OCI-LY1 (cell line): ENCODE measurements around the gene ANKS1A.

Experiments
- H2AFZ ChIP-seq: fragments of 200-600 bp; sonication (generic), shearing (Covaris generic); 2 replicates; pipeline ENCODE4 v1.6.0; 2014; ENCODE audit warnings: antibody characterized with exemption, mild to moderate bottlenecking, low read length
- H3F3A ChIP-seq: fragments of 200-600 bp; sonication (generic), shearing (Covaris generic); 2 replicates; pipeline ENCODE4 v1.6.0; 2014; ENCODE audit warnings: mild to moderate bottlenecking, antibody characterized with exemption, low read length, moderate library complexity; ENCODE audit not compliant: insufficient read depth
- H3K27ac ChIP-seq: fragments of 200-600 bp; sonication (generic); 2 replicates; pipeline ENCODE4 v1.5.1; 2014; ENCODE audit warnings: low read length, mixed run types, mild to moderate bottlenecking, low read depth; ENCODE audit not compliant: poor library complexity, severe bottlenecking
- H3K27me3 ChIP-seq: fragments of 200-600 bp; sonication (generic); 2 replicates; pipeline ENCODE4 v1.6.0; 2014; ENCODE audit warnings: antibody characterized with exemption, mild to moderate bottlenecking, low read length, moderate library complexity; ENCODE audit not compliant: insufficient read depth
- H3K36me3 ChIP-seq: fragments of 200-600 bp; sonication (generic); 2 replicates; pipeline ENCODE4 v1.6.1; 2014; ENCODE audit warnings: mild to moderate bottlenecking, antibody characterized with exemption, low read length, moderate library complexity, mixed read lengths; ENCODE audit not compliant: insufficient read depth
- H3K4me1 ChIP-seq: fragments of 200-600 bp; sonication (generic); 2 replicates; pipeline ENCODE4 v1.5.1; 2014; ENCODE audit warnings: mild to moderate bottlenecking, low read length, moderate library complexity; ENCODE audit not compliant: insufficient read depth, severe bottlenecking
- H3K4me2 ChIP-seq: fragments of 200-600 bp; sonication (generic), shearing (Covaris generic); 2 replicates; pipeline ENCODE4 v1.6.1; 2014; ENCODE audit warnings: low read length
- H3K4me3 ChIP-seq: fragments of 200-600 bp; sonication (generic); 2 replicates; pipeline ENCODE4 v1.5.1; 2014; ENCODE audit warnings: low read length, low read depth, mild to moderate bottlenecking, mixed read lengths; ENCODE audit not compliant: poor library complexity, severe bottlenecking
- H3K79me2 ChIP-seq: fragments of 200-600 bp; shearing (Covaris generic); 2 replicates; pipeline ENCODE4 v1.6.1; 2016; ENCODE audit warnings: mixed run types, low read length, mixed read lengths; ENCODE audit not compliant: insufficient read depth
- H3K9ac ChIP-seq: fragments of 200-600 bp; sonication (generic), shearing (Covaris generic); 2 replicates; pipeline ENCODE4 v1.6.1; 2014; ENCODE audit warnings: mild to moderate bottlenecking, low read length, mixed read lengths
- H3K9me2 ChIP-seq: fragments of 200-600 bp; sonication (generic), shearing (Covaris generic); 2 replicates; pipeline ENCODE4 v1.6.1; 2014; ENCODE audit warnings: low read depth, mild to moderate bottlenecking, low read length, mixed read lengths
- H3K9me3 ChIP-seq: fragments of 200-600 bp; shearing (Covaris generic); 2 replicates; pipeline ENCODE4 v1.6.1; 2014; ENCODE audit warnings: low read length, mixed read lengths
- H4K20me1 ChIP-seq: fragments of 200-600 bp; sonication (generic), shearing (Covaris generic); 2 replicates; pipeline ENCODE4 v1.6.0; 2016; ENCODE audit warnings: mild to moderate bottlenecking, low read length; ENCODE audit not compliant: insufficient read depth
- EZH2 ChIP-seq: fragments of 200-600 bp; sonication (generic), shearing (Covaris generic); IDR thresholded peaks from 2 replicates; pipeline ENCODE4 v1.8.0; 2017; ENCODE audit warnings: borderline replicate concordance, mixed run types, mild to moderate bottlenecking, antibody characterized with exemption, low read length, moderate library complexity, mixed read lengths
- TF ChIP-seq, protein P1 (sequence below): fragments of 200-600 bp; sonication (generic), shearing (Covaris generic); IDR thresholded peaks from 2 replicates; pipeline ENCODE4 v1.5.1; 2017; ENCODE audit warnings: mild to moderate bottlenecking, antibody characterized with exemption, low read length, moderate library complexity, mixed read lengths

ANKS1A gene

DNA sequence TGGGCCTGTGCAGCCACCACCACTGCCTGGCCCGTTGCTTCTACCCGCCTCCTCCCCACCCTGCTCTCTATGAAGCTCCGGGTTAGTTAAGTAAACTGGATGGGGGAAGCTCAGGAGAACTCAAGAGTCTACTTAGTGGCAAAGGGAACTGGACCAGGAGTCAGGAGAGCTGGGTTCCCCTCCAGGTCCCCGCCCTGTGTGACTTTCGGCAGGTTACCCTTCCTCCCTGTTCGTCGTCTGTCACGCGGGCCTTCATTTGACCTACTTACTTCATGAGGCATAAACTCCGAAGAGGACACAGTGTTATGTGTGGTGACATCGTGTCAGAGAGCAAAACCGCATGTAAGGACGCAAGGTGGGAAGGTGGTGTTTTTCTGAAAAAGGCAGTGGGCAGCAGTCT lies 176.8 kb downstream of the ANKS1A start:
- no peak overlapping the region for H3K4me3 ChIP-seq
- no peaks in the 10 kb centered on the region for H3K9me2 ChIP-seq
- no peak overlapping the region for H3K4me2 ChIP-seq
- H3K4me1 ChIP-seq: peaks cover 9% of the 10 kb centered on the region
- H3K9me3 ChIP-seq: no peaks in the 10 kb centered on the region
- no peaks in the 10 kb centered on the region for H3K27me3 ChIP-seq
- no peaks in the 10 kb centered on the region for H3K79me2 ChIP-seq
- H2AFZ ChIP-seq: no peak overlapping the region
- TF ChIP-seq, protein P1, sequence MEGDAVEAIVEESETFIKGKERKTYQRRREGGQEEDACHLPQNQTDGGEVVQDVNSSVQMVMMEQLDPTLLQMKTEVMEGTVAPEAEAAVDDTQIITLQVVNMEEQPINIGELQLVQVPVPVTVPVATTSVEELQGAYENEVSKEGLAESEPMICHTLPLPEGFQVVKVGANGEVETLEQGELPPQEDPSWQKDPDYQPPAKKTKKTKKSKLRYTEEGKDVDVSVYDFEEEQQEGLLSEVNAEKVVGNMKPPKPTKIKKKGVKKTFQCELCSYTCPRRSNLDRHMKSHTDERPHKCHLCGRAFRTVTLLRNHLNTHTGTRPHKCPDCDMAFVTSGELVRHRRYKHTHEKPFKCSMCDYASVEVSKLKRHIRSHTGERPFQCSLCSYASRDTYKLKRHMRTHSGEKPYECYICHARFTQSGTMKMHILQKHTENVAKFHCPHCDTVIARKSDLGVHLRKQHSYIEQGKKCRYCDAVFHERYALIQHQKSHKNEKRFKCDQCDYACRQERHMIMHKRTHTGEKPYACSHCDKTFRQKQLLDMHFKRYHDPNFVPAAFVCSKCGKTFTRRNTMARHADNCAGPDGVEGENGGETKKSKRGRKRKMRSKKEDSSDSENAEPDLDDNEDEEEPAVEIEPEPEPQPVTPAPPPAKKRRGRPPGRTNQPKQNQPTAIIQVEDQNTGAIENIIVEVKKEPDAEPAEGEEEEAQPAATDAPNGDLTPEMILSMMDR: no peak
- TF ChIP-seq EZH2: no peak
- peaks cover 3% of the 10 kb centered on the region; the same call in 1 of the 2 replicates for H3K36me3 ChIP-seq
- H3F3A ChIP-seq: no peaks in the 10 kb centered on the region
- H3K27ac ChIP-seq: no peak overlapping the region
- no peak overlapping the region for H3K9ac ChIP-seq
- no peaks in the 10 kb centered on the region for H4K20me1 ChIP-seq

GRCh38 chr6:35067234-35067633 lies 178.2 kb downstream of the ANKS1A start:
- H3K9me3 ChIP-seq: no peaks in the 10 kb centered on the region
- no peak overlapping the region for H3K9ac ChIP-seq
- H3K4me1 ChIP-seq: peaks cover 9% of the 10 kb centered on the region
- no peak overlapping the region for H3K27ac ChIP-seq
- H4K20me1 ChIP-seq: no peaks in the 10 kb centered on the region
- no peak overlapping the region for H2AFZ ChIP-seq
- H3K27me3 ChIP-seq: no peaks in the 10 kb centered on the region
- no peaks in the 10 kb centered on the region for H3K9me2 ChIP-seq
- no peak overlapping the region for H3K4me2 ChIP-seq
- no peaks in the 10 kb centered on the region for H3K36me3 ChIP-seq
- H3F3A ChIP-seq: no peaks in the 10 kb centered on the region
- H3K4me3 ChIP-seq: no peak overlapping the region
- H3K79me2 ChIP-seq: no peaks in the 10 kb centered on the region
- TF ChIP-seq, protein P1: no peak
- no peak for TF ChIP-seq EZH2

GRCh38 chr6:35068206-35068605 lies 179.2 kb downstream of the ANKS1A start:
- no peak overlapping the region for H3K4me2 ChIP-seq
- no peaks in the 10 kb centered on the region for H3K9me2 ChIP-seq
- H2AFZ ChIP-seq: no peak overlapping the region
- H3K36me3 ChIP-seq: no peaks in the 10 kb centered on the region; the same call in 1 of the 2 replicates
- no peaks in the 10 kb centered on the region for H3K27me3 ChIP-seq
- H3K27ac ChIP-seq: no peak overlapping the region
- H3K9me3 ChIP-seq: no peaks in the 10 kb centered on the region
- H4K20me1 ChIP-seq: no peaks in the 10 kb centered on the region
- TF ChIP-seq, protein P1: no peak
- TF ChIP-seq EZH2: no peak
- no peak overlapping the region for H3K4me3 ChIP-seq
- H3F3A ChIP-seq: no peaks in the 10 kb centered on the region
- no peak overlapping the region for H3K9ac ChIP-seq
- H3K79me2 ChIP-seq: no peaks in the 10 kb centered on the region
- H3K4me1 ChIP-seq: peaks cover 9% of the 10 kb centered on the region
